ENCODE results near the gene DCUN1D1. TPM values are rescaled to one million over a fixed set of nuclear protein-coding genes. Genes with fewer than 3 reads are reported as not detected.

The DCUN1D1 gene
- 37.4 and 38.5 TPM in 2 replicates for total RNA-seq

GRCh38 chr3:182980204-182981037 is at the start of gene DCUN1D1:
Gene DCUN1D1, minus strand, starts transcription at chr3:182980538. Its CDS starts 49 bp downstream, at chr3:182980489.

Other genes with a start within 250 kb of the DCUN1D1 start
- 59.7 and 60.2 TPM in 2 replicates for gene ATP11B, start 187.0 kb downstream of the DCUN1D1 start, total RNA-seq
- 17.8 and 18.4 TPM in 2 replicates for gene MCCC1, start 119.0 kb upstream of the DCUN1D1 start, total RNA-seq
- gene LAMP3, start 182.2 kb upstream of the DCUN1D1 start, total RNA-seq = 0.09 and 0.59 TPM in 2 replicates